Uterus (tissue), 4 donors: ENCODE measurements around the gene TBL1X. TPM values are rescaled to one million over a fixed set of nuclear protein-coding genes. Genes with fewer than 3 reads are reported as not detected.

Source experiments
- DNase-seq, 2 donors: peaks; one replicate each; pipeline ENCODE4 v3.0.0-alpha.2; 2019 to 2020
- H3K27ac ChIP-seq, 2 donors: fragments of 200-600 bp; sonication (generic); 1 replicate in 1 of 2; 2 replicates in 1 of 2; pipeline ENCODE4 v1.5.1; 2016 to 2018
- H3K27me3 ChIP-seq, 2 donors: fragments of 200-600 bp; sonication (generic); one replicate each; pipeline ENCODE4 v1.5.1; 2018 to 2019; ENCODE audit warnings: control low read depth in 1 of 2
- H3K36me3 ChIP-seq, 2 donors: fragments of 200-600 bp; sonication (generic); one replicate each; pipeline ENCODE4 v1.5.1; 2019; ENCODE audit warnings: control low read depth in 1 of 2
- H3K4me1 ChIP-seq, 2 donors: fragments of 200-600 bp; sonication (generic); one replicate each; pipeline ENCODE4 v1.5.1; 2018 to 2019; ENCODE audit warnings: control low read depth in 1 of 2
- H3K4me3 ChIP-seq, 2 donors: fragments of 200-600 bp; sonication (generic); 1 replicate in 1 of 2; 2 replicates in 1 of 2; pipeline ENCODE4 v1.5.1; 2018 to 2019; ENCODE audit warnings: mild to moderate bottlenecking in 1 of 2
- H3K9me3 ChIP-seq, 2 donors: fragments of 200-600 bp; sonication (generic); one replicate each; pipeline ENCODE4 v1.5.1; 2019; ENCODE audit warnings: control low read depth in 1 of 2
- CTCF ChIP-seq, 4 experiments: fragments of 200-600 bp in 2 of 4; fragments of 450-650 bp in 2 of 4; sonication (generic) in 2 of 4; IDR thresholded peaks; one replicate each; pipeline ENCODE4 v1.5.1; 2016 to 2019; ENCODE audit warnings: antibody characterized with exemption in 4 of 4, mild to moderate bottlenecking in 2 of 4, moderate library complexity in 1 of 4
- POLR2A ChIP-seq, 2 donors: fragments of 450-650 bp; IDR thresholded peaks; one replicate each; pipeline ENCODE4 v1.6.1; 2016; ENCODE audit warnings: antibody characterized with exemption in 2 of 2, mild to moderate bottlenecking in 1 of 2, moderate library complexity in 1 of 2
- intact Hi-C: fragments of 100-400 bp; cut with DNase I; formaldehyde crosslinking; loops from one replicate; pipeline ENCODE4 v1.15.1; 2023; ENCODE audit warnings: low total_unique reads
- total RNA-seq, 4 donors: library from RNA; depleted of rRNA in 3 of 4; stranded (reverse); fragments of >200 nt in 3 of 4; gene quantifications; one replicate each; pipeline versions ENCODE4 v1.1.0 to v1.2.4, GENCODE V29; 2014 to 2023
- donor health status: DM: yes; HTN: yes; CAD: no.

The TBL1X gene
- total RNA-seq, 4 donors from 2014 or later: 15.4 to 121 (median 47.7) TPM

DNA sequence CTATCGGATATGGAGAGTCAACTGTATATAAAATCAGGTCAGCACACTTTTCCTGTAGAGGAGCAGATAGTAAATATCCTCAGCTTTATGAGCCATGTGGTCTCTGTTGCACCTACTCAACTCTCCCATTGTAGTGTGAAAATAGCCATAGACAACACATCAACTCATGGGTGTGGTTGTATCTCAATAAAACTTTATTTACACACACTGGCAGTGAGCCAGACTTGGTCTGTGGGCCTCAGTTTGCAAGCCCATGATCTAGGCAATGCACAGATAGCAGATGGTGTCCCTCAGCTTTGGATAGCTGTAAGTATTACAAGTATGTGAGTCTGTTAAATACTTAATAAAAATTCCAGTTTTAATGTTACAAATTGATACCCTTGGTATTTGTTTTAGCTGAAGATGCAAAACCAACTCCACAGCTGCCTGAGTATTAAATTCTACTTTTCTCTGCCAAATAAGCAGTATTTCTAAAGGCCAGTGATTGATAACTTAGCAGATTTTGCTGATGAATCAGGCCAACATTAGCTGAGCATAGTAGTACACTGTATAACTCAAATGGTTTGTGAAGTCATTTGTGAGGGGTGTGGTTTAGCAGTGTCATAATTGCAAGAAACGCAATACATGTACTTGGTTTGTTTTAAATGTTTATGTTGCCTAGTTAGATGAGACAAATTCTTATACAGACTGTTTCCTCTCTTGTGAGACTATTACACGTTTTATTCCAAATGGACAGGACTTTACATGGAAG, 213.5 kb downstream of the TBL1X start:
- intact Hi-C loops: no loop called here
- DNase-seq: no peak
- TF ChIP-seq POLR2A (IDR thresholded peaks at IDR 0.05): no peak
- TF ChIP-seq CTCF (IDR thresholded peaks at IDR 0.05): no peak
- Histone ChIP-seq H3K27ac (no peak overlapping the region), H3K4me1 (no peaks in the 10 kb centered on the region), H3K4me3 (no peak overlapping the region), H3K36me3 (no peaks in the 10 kb centered on the region), H3K9me3 (no peaks in the 10 kb centered on the region), H3K27me3 (no peaks in the 10 kb centered on the region)

- Histone ChIP-seq H3K27ac (no peak overlapping the region), H3K36me3 (no peaks in the 10 kb centered on the region), H3K4me3 (no peak overlapping the region), H3K9me3 (no peaks in the 10 kb centered on the region), H3K4me1 (no peaks in the 10 kb centered on the region), H3K27me3 (no peaks in the 10 kb centered on the region)
- no peak for DNase-seq
- no peak for TF ChIP-seq POLR2A (IDR thresholded peaks at IDR 0.05)
- TF ChIP-seq CTCF (IDR thresholded peaks at IDR 0.05): no peak
- intact Hi-C loops: no loop called here
These were observed 216.2 kb downstream of the TBL1X start for GRCh38 chrX:9681011-9681410.

- no peak for DNase-seq
These were observed 216.6 kb downstream of the TBL1X start for GRCh38 chrX:9681422-9681821.

DNA sequence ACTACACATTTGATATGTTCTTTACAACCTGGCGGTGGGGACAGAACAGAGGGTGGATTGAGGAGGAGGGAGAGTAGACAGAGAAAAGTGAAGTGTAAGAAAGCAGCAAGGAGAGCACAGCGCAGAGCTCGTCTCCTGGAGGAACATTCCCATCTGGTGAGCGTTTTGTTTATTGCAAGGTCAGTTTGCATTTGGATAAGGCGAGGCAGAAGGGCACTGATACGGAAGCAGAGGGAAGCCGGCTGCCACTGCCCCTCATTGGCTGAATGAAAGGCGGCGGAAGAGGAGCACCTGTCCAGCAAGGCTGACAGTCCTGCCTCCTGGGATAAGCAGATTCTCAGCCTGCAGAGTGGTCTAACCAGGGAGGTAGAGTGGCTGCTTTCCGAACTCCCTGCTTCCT, 217.6 kb downstream of the TBL1X start:
- no peaks in the 10 kb centered on the region for H3K4me1 ChIP-seq
- H3K27me3 ChIP-seq: no peaks in the 10 kb centered on the region
- peak in 2 of 4 experiments; percentile 35 to 36 for TF ChIP-seq CTCF (IDR thresholded peaks at IDR 0.05)
- TF ChIP-seq POLR2A (IDR thresholded peaks at IDR 0.05): no peak
- no peak overlapping the region for H3K4me3 ChIP-seq
- no peak overlapping the region for H3K27ac ChIP-seq
- intact Hi-C loops: no loop called here
- no peak for DNase-seq
- H3K36me3 ChIP-seq: no peaks in the 10 kb centered on the region
- no peaks in the 10 kb centered on the region for H3K9me3 ChIP-seq

More at GRCh38 chrX:9681422-9681821, 216.6 kb downstream of the TBL1X start:
- no peak overlapping the region for H3K4me3 ChIP-seq
- H3K27ac ChIP-seq: no peak overlapping the region
- intact Hi-C loops: no loop called here
- TF ChIP-seq POLR2A (IDR thresholded peaks at IDR 0.05) (no peak), CTCF (IDR thresholded peaks at IDR 0.05) (no peak)
- no peaks in the 10 kb centered on the region for H3K27me3 ChIP-seq
- H3K36me3 ChIP-seq: no peaks in the 10 kb centered on the region
- no peaks in the 10 kb centered on the region for H3K4me1 ChIP-seq
- H3K9me3 ChIP-seq: no peaks in the 10 kb centered on the region

DNA sequence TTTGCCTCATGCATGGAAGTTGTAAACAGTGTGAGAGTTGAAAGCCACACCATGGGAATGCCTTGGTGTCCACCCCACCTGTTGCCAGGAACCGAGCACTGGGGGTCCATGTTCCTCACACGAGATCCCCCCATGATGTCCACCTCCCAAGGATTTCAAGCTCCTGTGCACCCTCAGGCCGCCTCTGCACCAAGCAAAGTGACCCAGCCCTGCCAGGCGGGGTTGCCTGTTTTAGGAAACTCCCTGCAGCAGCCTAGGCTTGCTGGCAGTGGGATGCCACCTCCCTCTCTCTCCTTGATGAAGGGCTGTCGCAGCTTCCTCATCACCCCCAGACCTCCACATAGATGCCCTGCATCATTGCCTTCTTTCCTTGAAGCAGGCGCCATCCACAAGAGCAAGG, 218.0 kb downstream of the TBL1X start:
- DNase-seq: no peak
- H3K27ac ChIP-seq: no peak overlapping the region
- intact Hi-C loops: no loop called here

More for the DNA sequence above, 218.0 kb downstream of the TBL1X start:
- H3K4me3 ChIP-seq: no peak overlapping the region
- H3K9me3 ChIP-seq: no peaks in the 10 kb centered on the region
- H3K4me1 ChIP-seq: no peaks in the 10 kb centered on the region
- TF ChIP-seq POLR2A (IDR thresholded peaks at IDR 0.05) (no peak), CTCF (IDR thresholded peaks at IDR 0.05) (no peak)
- H3K36me3 ChIP-seq: no peaks in the 10 kb centered on the region
- no peaks in the 10 kb centered on the region for H3K27me3 ChIP-seq
